WI38 (cell line): ENCODE results near the gene ERN1.

ENCODE experiments used
- H3K4me3 ChIP-seq: 2 replicates; pipeline ENCODE4 v1.5.1; 2011; ENCODE audit warnings: low read depth, mild to moderate bottlenecking, control low read depth, low read length
- CTCF ChIP-seq: IDR thresholded peaks from 2 replicates; pipeline ENCODE4 v1.5.1; 2012; ENCODE audit warnings: low read depth, mild to moderate bottlenecking, control low read depth, low read length

Gene ERN1

GRCh38 chr17:64150237-64151015, 20.5 kb upstream of the ERN1 start:
- TF ChIP-seq CTCF: no peak
- H3K4me3 ChIP-seq: no peak overlapping the region

- TF ChIP-seq CTCF: no peak
Measured at GRCh38 chr17:64149196-64149595, 19.3 kb upstream of the ERN1 start.

GRCh38 chr17:64148699-64149098, 18.8 kb upstream of the ERN1 start:
- no peak overlapping the region for H3K4me3 ChIP-seq
- no peak for TF ChIP-seq CTCF

More at GRCh38 chr17:64149196-64149595, 19.3 kb upstream of the ERN1 start:
- no peak overlapping the region for H3K4me3 ChIP-seq

- H3K4me3 ChIP-seq: no peak overlapping the region
- TF ChIP-seq CTCF: no peak
Measured at GRCh38 chr17:64148017-64148631, 18.2 kb upstream of the ERN1 start.

- no peak for TF ChIP-seq CTCF
- H3K4me3 ChIP-seq: peak overlapping the region; percentile 87
Measured at GRCh38 chr17:64147110-64148016, 17.4 kb upstream of the ERN1 start.

GRCh38 chr17:64146418-64147109, 16.6 kb upstream of the ERN1 start:
- no peak for TF ChIP-seq CTCF
- H3K4me3 ChIP-seq: peak overlapping the region; percentile 87
